Measurements from ENCODE around the gene METTL24. TPM values are rescaled to one million over a fixed set of nuclear protein-coding genes. Genes with fewer than 3 reads are reported as not detected.

METTL24 gene
- total and polyA plus RNA-seq, 2 of the 13 experiments (the other 11 are each of a cell fraction or from before 2014, with no cell fraction given), result not detected

- no peak for TF ChIP-seq LRRFIP1 (CRISPR knock-in tag; conservative IDR thresholded peaks at IDR 0.05)
- TF ChIP-seq TFAP4 (IDR thresholded peaks at IDR 0.05; ENCODE audit: borderline replicate concordance, low read depth), result no peak
- TF ChIP-seq GMEB1 (CRISPR knock-in tag; IDR thresholded peaks at IDR 0.05; ENCODE audit: borderline replicate concordance), result no peak
- no peak for TF ChIP-seq ZFY (CRISPR knock-in tag; IDR thresholded peaks at IDR 0.05)
- TF ChIP-seq TFE3 (CRISPR knock-in tag; IDR thresholded peaks at IDR 0.05), result no peak
- peak; percentile 25; the same call in 1 of the 2 replicates for TF ChIP-seq TCF7 (IDR thresholded peaks at IDR 0.05; ENCODE audit: low read depth)
- TF ChIP-seq ZMYM3 (CRISPR knock-in tag; IDR thresholded peaks at IDR 0.05), result no peak
- peak; percentile 68; the same call in 1 of the 2 replicates for TF ChIP-seq HOMEZ (CRISPR knock-in tag; IDR thresholded peaks at IDR 0.05; ENCODE audit: low read depth)
- no peak for TF ChIP-seq NONO (IDR thresholded peaks at IDR 0.05)
- TF ChIP-seq NONO (CRISPR knock-in tag; conservative IDR thresholded peaks at IDR 0.05), result no peak
- no peak for TF ChIP-seq SIN3B (IDR thresholded peaks at IDR 0.05; ENCODE audit: low read length)
- no peak for TF ChIP-seq TBX2 (CRISPR knock-in tag; IDR thresholded peaks at IDR 0.05; ENCODE audit: borderline replicate concordance)
- no peak for TF ChIP-seq RORA (CRISPR knock-in tag; IDR thresholded peaks at IDR 0.05)
- peak; percentile 33; the same call in 1 of the 2 replicates for TF ChIP-seq KDM1A (CRISPR knock-in tag; IDR thresholded peaks at IDR 0.05)
- TF ChIP-seq KAT8 (CRISPR knock-in tag; IDR thresholded peaks at IDR 0.05), result 0 out of 2 replicates have a peak, but pooled peaks have one; percentile 35
- peak; percentile 54; the same call in 1 of the 2 replicates for TF ChIP-seq HDAC2 (CRISPR knock-in tag; IDR thresholded peaks at IDR 0.05)
- TF ChIP-seq SOX6 (IDR thresholded peaks at IDR 0.05), result no peak
- TF ChIP-seq SOX6 (CRISPR knock-in tag; IDR thresholded peaks at IDR 0.05), result peak; percentile 88
- TF ChIP-seq ZNF883 (CRISPR knock-in tag; IDR thresholded peaks at IDR 0.05; ENCODE audit: not compliant biosample characterization), result no peak
- no peak for TF ChIP-seq ZNF451 (CRISPR knock-in tag; IDR thresholded peaks at IDR 0.05)
- TF ChIP-seq MTERF4 (CRISPR knock-in tag; IDR thresholded peaks at IDR 0.05), result no peak
- no peak for TF ChIP-seq ZNF260 (CRISPR knock-in tag; IDR thresholded peaks at IDR 0.05; ENCODE audit: borderline replicate concordance, low read depth)
Measured at GRCh38 chr6:110385458-110385863, 27.3 kb upstream of the METTL24 start (continued).

All from HepG2 (cell line).